Gastroesophageal sphincter (tissue), 4 donors: ENCODE results near the gene RNF212. TPM values are rescaled to one million over a fixed set of nuclear protein-coding genes. Genes with fewer than 3 reads are reported as not detected.

ENCODE experiments used
- ATAC-seq: fragments of 150-250 bp; one replicate; pipeline ENCODE4 v1.9.1; 2016; ENCODE audit warnings: mild to moderate bottlenecking, moderate library complexity
- H3K27ac ChIP-seq, 4 donors: fragments of 200-600 bp; sonication (generic) in 3 of 4; 1 replicate in 3 of 4; 2 replicates in 1 of 4; pipeline ENCODE4 v1.5.1; 2016 to 2019
- H3K27me3 ChIP-seq: fragments of 200-600 bp; sonication (generic); one replicate; pipeline ENCODE4 v1.5.1; 2019
- H3K36me3 ChIP-seq, 2 donors: fragments of 200-600 bp; sonication (generic); one replicate each; pipeline ENCODE4 v1.5.1; 2019; ENCODE audit warnings: control low read depth in 1 of 2
- H3K4me1 ChIP-seq, 3 donors: fragments of 200-600 bp; sonication (generic); 1 replicate in 2 of 3; 2 replicates in 1 of 3; pipeline ENCODE4 v1.5.1; 2016 to 2019; ENCODE audit warnings: control low read depth in 2 of 3
- H3K4me3 ChIP-seq, 2 donors: fragments of 200-600 bp; sonication (generic); one replicate each; pipeline ENCODE4 v1.5.1; 2019; ENCODE audit warnings: mild to moderate bottlenecking in 1 of 2, moderate library complexity in 1 of 2
- H3K9me3 ChIP-seq, 3 donors: fragments of 200-600 bp; sonication (generic); one replicate each; pipeline ENCODE4 v1.5.1; 2017 to 2019; ENCODE audit warnings: control low read depth in 2 of 3
- EP300 ChIP-seq: sonication (generic); formaldehyde crosslinking; IDR thresholded peaks from one replicate; pipeline ENCODE4 v1.6.1; 2017; ENCODE audit warnings: antibody characterized with exemption, mild to moderate bottlenecking
- POLR2A ChIP-seq, 2 donors: fragments of 450-650 bp; IDR thresholded peaks; one replicate each; pipeline ENCODE4 v1.6.1; 2017; ENCODE audit warnings: antibody characterized with exemption in 2 of 2, mild to moderate bottlenecking in 2 of 2, moderate library complexity in 1 of 2
- POLR2AphosphoS5 ChIP-seq: sonication (generic); formaldehyde crosslinking; IDR thresholded peaks from one replicate; pipeline ENCODE4 v1.6.1; 2017; ENCODE audit warnings: antibody characterized with exemption
- whole genome bisulfite sequencing, 2 donors: methylation state at CpG; one replicate each; pipeline ENCODE4 v1.1.5; 2018; ENCODE audit warnings: low coverage in 1 of 2; 5-methylcytosine and 5-hydroxymethylcytosine counted together
- total RNA-seq, 4 donors: library from RNA; depleted of rRNA; stranded (reverse); fragments of >200 nt; gene quantifications; one replicate each; pipeline ENCODE4 v1.1.0, GENCODE V29; 2016
- TF ChIP-seq, protein P1 (sequence below), 4 experiments: fragments of 200-600 bp in 2 of 4; fragments of 450-650 bp in 2 of 4; sonication (generic) in 1 of 4; IDR thresholded peaks; one replicate each; pipeline ENCODE4 v1.5.1; 2017 to 2019; ENCODE audit warnings: antibody characterized with exemption in 4 of 4, mild to moderate bottlenecking in 2 of 4, moderate library complexity in 2 of 4

Gene RNF212
- total RNA-seq, 4 donors from 2014 or later = 1.5 to 6.9 (median 4.6) TPM

DNA sequence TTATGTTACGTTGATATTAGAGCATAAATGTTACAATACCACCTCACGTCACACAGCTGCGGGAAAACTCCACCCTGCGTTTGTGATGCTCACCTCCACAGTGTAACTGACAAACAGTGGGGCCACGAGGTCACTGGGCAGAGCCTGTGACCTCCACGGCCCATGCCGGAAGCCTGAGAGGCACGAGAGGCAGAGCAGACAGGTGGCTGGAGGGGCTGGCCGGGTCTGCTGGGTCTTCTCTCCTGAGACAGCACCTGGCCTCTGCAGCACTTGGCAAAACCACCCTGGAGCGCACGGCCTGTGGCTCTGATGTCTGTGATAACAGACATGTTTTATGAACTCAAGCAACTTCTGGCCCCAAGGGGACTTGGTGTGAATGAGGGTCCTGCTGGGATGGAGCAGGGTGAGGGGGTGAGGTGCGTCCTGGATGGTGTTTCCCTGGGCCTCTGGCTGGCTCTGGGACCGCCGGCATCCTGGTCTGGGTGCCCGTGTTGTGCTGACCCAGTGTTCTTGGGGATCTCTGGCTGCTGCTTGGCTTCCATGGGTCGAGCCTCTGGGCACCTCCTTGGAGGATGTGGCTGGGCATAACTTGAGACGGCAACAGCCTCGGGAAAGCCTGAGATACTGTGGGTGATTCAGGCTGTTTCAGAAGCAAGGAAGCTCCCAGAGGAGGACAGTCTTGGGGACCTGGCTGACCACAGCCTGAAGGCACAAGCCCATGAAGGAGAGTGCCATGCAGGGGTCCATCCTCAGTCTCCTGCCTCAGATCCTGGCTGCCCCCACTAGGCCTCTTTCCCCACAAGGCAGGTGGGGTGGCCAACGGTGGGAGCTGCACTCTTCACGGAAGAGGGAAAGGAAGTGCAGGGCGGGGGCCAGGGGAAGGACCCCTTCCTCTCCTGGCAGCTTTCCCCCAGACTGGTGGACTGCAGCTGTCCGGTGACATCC is 19.7 kb downstream of the RNF212 start:
- ATAC-seq = no peak
- Histone ChIP-seq H3K4me3 (no peak overlapping the region), H3K9me3 (no peaks in the 10 kb centered on the region), H3K4me1 (no peaks in the 10 kb centered on the region), H3K36me3 (no peaks in the 10 kb centered on the region), H3K27ac (no peak overlapping the region), H3K27me3 (peaks cover 11% of the 10 kb centered on the region)
- WGBS, 2 donors = 79 to 85% methylated on average over 4 to 5 of the region's 22 CpGs
- TF ChIP-seq, protein P1, sequence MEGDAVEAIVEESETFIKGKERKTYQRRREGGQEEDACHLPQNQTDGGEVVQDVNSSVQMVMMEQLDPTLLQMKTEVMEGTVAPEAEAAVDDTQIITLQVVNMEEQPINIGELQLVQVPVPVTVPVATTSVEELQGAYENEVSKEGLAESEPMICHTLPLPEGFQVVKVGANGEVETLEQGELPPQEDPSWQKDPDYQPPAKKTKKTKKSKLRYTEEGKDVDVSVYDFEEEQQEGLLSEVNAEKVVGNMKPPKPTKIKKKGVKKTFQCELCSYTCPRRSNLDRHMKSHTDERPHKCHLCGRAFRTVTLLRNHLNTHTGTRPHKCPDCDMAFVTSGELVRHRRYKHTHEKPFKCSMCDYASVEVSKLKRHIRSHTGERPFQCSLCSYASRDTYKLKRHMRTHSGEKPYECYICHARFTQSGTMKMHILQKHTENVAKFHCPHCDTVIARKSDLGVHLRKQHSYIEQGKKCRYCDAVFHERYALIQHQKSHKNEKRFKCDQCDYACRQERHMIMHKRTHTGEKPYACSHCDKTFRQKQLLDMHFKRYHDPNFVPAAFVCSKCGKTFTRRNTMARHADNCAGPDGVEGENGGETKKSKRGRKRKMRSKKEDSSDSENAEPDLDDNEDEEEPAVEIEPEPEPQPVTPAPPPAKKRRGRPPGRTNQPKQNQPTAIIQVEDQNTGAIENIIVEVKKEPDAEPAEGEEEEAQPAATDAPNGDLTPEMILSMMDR (IDR thresholded peaks at IDR 0.05) = no peak

DNA sequence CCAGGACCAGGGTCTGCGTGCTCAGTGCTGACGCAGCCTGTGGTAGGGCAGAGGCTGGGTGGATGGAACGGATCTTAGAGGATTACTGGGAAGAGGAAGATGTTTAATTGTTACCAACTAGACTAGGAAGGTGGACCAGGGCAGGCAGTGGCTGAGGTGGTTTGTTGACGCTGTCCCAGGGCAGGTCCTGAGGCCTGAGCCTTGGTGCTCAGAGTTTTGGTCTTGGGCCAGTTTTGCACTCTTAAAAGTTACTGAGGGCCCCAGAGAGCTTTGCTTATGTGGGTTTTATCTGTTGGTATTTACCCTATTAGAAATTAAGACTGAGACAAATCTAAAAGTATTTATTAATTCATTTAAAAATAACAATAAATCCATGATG is 20.4 kb downstream of the RNF212 start:
- no peaks in the 10 kb centered on the region for H3K36me3 ChIP-seq
- H3K4me3 ChIP-seq = no peak overlapping the region
- H3K27me3 ChIP-seq = peaks cover 11% of the 10 kb centered on the region
- TF ChIP-seq, protein P1 (IDR thresholded peaks at IDR 0.05) = no peak
- TF ChIP-seq POLR2A (IDR thresholded peaks at IDR 0.05) (no peak), POLR2AphosphoS5 (no peak), EP300 (no peak)
- no peak for ATAC-seq
- H3K27ac ChIP-seq = no peak overlapping the region
- H3K9me3 ChIP-seq = no peaks in the 10 kb centered on the region
- no peaks in the 10 kb centered on the region for H3K4me1 ChIP-seq
- 50% methylated on average over 1 of the region's 4 CpGs; no CpG with 5 or more reads in 1 of the 2 donors for WGBS, 2 donors

DNA sequence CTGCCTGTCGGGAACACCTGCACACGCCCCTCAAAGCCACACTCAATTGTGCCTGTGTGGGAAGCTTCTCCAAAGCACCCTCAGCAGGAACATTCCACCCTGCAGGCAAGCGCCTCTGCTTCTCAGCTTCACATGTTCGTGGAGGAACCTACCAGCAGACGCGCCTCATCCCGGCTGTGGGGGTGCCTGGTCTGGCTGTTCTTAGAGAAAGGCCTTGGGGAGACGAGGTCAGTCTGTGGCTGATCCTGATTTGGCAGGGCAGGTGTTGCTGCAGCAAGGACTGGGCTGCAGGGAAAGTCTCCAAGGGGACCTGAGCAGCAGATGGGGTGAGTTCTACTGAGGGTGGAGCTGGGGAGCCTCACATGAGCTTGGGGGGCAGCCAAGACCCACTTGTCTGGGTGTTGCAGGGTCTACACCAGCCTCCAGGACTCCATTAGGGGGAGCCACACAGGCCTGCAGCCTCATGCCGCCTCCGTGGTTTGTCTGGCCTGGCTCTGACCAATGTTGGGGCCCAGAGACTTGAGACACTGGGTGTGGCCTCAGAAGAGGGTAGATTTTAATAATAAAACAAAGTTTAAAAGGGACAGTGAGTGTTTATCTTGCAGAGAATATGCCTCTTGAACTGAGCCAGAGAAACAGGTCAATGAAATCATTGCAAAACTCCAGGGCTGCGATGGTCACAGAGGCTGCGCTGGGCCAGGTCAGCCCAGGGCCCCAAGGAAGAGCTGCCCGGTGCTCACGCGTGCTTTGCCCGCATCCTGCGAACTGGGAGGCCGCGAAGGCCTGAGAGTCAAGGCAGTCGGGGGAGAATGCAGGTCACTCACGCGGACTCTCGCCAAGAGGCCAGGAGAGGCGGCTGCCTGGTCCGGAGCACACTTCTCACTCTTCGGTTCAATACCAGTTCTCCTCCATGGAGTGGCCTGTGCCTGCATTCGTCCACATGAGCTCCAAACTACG is 21.1 kb downstream of the RNF212 start:
- no peaks in the 10 kb centered on the region for H3K36me3 ChIP-seq
- H3K9me3 ChIP-seq = no peaks in the 10 kb centered on the region
- TF ChIP-seq EP300 (no peak), POLR2A (IDR thresholded peaks at IDR 0.05) (no peak), POLR2AphosphoS5 (no peak)
- TF ChIP-seq, protein P1 (IDR thresholded peaks at IDR 0.05) = no peak
- no peak overlapping the region for H3K4me3 ChIP-seq
- H3K4me1 ChIP-seq = no peaks in the 10 kb centered on the region
- H3K27me3 ChIP-seq = peaks cover 11% of the 10 kb centered on the region
- 89 to 91% methylated on average over 13 to 14 of the region's 28 CpGs for WGBS, 2 donors
- no peak for ATAC-seq
- H3K27ac ChIP-seq = no peak overlapping the region

DNA sequence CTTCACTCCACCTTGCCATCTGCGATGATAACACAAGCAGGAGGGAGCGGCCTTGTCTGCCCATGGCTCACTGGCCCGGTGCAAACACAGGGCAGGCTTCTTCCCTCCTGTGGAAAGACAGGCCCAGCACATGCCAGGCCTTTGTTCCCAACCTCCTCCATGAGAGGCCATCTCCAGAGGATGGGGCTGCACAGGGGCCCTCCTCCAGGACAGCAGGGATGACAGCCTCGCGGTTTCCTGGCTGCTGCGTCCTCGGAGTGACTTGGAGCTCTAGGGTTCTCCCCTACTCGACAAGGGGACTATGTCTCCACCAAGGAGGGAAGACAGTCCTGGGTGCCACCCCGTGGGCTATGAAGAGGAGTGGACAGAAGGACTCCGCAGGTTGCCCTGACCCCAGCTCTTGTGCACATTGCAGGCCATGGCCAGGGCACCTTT is 21.8 kb downstream of the RNF212 start:
- H3K4me1 ChIP-seq = no peaks in the 10 kb centered on the region
- H3K9me3 ChIP-seq = no peaks in the 10 kb centered on the region
- WGBS, 2 donors = no CpG with 5 or more reads among the region's 10 CpGs

More for the DNA sequence above, 21.8 kb downstream of the RNF212 start:
- Histone ChIP-seq H3K27me3 (peaks cover 11% of the 10 kb centered on the region), H3K36me3 (no peaks in the 10 kb centered on the region), H3K27ac (no peak overlapping the region), H3K4me3 (no peak overlapping the region)
- ATAC-seq = no peak
- TF ChIP-seq, protein P1 (IDR thresholded peaks at IDR 0.05) = no peak
- TF ChIP-seq POLR2AphosphoS5 = no peak
- no peak for TF ChIP-seq POLR2A (IDR thresholded peaks at IDR 0.05)
- no peak for TF ChIP-seq EP300
